GM21447 (cell line): ENCODE measurements around the gene SPEG.

Source experiments
- ATAC-seq: cut with Tn5 transposase; IDR thresholded peaks from one replicate; pipeline ENCODE4 v1.9.1; 2021; ENCODE audit not compliant: unreplicated experiment

The SPEG gene

DNA sequence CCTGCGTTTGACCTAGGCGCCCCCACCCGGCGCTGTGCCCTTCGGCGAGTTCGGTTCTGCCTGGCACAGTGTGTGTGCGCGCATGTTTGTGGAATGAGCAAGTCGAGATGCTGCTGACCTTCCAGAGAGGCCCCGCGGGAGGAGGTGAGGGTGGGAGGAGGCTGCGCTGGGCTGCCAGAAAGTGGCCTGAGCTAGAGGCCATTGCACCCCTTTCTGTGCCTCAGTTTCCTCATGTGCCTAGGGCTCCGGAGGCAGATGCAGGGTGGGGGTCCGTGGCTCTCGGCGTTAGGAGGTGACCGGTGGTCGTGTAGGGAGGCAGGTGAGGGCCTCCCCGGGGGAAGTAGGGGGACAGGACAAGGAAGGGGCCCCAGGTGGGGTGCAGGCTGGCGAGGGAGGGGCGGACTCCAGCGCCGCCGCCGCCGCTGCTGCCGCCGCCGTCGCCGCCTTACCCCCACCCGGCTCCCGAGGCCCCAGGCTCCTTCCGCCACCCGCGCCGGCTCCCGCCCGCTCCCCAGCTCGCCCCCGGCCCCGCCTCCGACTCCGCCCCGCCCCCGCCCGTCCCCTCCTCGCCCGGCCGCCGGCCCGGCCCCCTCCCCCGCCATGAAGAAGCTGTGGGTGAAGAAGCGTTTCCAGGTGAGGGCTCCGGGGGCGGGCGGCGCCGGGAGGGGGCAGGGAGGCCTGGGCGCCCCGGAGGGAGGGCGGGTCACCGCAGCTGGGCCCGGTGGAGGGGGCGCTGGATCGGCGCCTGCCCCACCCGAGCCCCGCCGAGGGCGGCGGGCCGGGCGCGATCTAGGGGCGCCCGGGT lies 7.0 kb downstream of the SPEG start:
- ATAC-seq: no peak

DNA sequence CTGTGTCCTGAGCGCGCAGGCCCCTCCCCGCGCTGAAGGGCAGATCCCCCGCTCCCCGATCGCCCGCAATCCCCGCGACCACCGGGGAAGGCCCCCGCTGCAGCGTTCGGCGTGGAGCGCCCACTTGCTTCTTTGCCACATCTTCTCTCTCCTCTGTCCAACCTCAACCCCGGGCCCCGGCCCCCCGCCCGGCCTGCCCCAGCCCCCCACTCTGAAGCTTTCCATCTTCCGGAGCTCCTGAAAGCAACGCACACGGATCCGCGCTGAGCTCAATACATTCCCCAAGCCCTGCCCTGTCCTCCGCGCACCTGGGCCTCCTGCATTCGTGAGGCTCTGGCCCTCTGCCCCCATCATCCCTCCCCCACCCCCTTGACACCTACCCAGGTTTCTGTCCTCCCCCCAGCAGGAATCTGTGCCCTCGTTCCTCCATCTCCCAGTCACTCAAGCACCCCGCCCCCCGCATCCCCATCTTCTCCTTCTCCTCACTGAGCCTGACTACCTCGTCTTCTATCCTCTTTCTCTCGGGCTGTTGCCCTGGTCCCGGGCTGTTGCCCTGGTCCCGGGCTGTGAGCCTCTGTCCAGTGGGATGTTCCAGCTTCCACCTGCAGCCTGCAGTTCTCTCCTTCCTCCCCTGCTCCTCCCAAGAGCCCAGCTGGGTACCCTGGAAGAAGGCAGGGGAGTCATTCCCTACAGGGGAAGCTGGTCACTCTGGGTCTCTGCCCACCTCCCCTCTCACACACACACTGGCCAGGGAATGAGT lies 7.8 kb downstream of the SPEG start:
- ATAC-seq: no peak

DNA sequence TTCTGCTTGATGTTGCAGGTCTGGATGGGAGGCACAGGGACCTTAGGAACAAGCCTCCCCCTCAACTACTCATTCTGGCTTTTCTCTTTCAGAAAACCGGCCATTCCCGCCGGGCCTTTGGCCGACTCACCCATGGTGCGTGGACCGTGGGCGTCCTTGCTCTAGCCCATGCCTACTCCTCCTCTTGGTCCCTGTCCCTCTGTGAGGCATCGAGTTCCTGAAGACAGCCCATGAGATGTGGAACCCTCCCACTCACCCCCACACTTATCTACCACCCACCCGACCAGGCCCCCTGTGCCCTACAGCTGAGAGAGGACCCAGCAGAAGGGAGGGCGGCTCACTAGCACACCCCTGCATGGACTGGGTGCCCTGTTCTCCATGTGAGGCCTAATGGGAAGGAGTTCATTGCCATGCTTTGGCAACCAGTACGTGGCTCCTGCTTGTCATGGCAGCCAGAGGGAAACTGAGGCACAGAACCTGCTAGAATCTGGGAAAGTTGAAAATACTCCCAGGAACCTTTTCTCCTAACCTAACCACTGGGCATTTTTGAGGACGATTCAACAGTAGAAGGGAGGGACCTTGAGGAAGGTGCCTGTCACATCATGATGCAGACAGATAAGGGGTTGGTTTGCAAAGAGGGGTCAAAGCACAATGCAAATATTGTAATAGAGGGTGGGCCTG lies 8.5 kb downstream of the SPEG start:
- no peak for ATAC-seq

DNA sequence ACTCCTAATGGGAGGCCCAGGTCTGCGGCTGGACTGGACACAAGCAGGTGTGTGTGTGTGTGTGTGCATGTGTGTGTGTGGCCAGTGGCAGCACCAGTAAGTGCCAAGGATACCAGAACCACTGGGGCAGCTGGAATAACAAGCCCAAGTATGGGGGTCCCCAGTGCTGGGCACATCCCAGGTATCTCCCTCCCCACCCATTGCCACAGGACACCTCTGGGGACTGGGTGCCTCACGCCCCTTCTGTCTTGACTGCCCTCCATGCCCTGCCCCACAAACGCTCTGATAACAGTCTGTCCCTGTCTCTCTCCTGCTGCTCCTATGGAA lies 9.0 kb downstream of the SPEG start:
- no peak for ATAC-seq

DNA sequence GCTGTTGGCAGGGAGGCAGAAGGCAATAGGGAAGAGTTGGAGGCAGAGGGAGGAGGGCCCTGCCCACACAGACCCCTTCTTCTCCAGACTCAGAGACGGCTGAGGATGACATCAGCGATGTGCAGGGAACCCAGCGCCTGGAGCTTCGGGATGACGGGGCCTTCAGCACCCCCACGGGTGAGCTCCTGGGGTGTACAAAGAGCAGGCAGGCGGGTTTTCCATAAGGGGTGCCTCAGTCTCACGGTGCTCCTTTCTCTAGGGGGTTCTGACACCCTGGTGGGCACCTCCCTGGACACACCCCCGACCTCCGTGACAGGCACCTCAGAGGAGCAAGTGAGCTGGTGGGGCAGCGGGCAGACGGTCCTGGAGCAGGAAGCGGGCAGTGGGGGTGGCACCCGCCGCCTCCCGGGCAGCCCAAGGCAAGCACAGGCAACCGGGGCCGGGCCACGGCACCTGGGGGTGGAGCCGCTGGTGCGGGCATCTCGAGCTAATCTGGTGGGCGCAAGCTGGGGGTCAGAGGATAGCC lies 10.0 kb downstream of the SPEG start:
- ATAC-seq: no peak

DNA sequence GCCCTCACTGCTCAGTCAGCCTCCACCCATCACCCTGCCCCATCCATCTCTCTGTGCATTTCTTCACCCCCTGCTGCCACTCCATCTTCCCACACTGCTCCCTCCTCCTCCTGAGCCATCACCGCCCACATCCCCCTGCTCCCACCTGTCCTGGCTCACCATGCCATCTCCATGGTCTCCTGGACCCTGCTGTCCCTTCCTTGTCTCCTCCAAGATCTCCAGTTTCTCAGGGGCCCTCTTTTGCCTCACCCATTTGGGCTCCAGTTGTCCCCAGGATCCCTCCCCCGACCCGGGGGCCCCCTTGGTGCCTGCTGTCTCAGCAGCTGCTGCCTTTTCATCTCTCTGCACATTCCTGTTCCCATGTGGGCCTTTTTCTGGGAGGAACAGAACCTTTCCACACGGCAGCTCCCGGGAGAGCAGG lies 10.6 kb downstream of the SPEG start:
- no peak for ATAC-seq

DNA sequence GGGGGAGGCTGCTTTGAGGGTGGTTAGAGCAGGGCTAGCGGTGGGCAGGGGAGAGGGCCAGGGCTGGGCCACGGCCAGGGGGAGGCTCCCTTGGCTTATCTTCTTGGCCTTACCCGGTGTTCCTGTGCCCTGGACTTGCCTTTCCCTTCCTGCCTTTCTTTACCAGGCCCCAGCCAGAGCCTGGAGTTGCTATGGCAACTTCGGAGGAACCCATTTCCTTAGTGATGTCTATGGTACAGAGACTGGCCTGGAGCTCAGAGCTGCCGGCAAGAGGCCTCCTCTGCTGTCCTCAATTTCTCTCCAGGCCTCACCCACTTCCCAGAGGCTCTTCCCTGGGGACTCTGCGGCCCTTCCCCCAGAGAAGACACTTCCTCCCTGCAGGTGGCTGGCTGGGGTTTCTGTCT lies 11.5 kb downstream of the SPEG start:
- no peak for ATAC-seq

DNA sequence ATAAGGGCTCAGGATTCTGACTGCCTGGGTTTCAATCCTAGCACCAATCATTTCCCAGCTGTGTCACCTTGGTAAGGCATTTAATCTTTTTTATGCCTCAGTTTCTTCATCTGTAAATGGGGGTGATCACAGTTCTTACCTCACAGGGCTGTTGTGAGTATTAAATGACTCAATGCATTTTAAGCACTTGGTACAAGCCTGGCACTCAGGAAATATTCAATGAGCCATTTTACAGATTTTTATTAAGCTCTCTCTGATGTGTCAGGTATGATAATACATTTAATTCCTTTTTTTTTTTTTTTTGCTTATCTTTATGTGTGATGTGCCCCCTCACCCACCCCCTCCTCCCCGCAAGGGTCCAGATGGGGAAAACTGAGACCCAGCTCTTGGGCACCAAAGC lies 12.0 kb downstream of the SPEG start:
- no peak for ATAC-seq

DNA sequence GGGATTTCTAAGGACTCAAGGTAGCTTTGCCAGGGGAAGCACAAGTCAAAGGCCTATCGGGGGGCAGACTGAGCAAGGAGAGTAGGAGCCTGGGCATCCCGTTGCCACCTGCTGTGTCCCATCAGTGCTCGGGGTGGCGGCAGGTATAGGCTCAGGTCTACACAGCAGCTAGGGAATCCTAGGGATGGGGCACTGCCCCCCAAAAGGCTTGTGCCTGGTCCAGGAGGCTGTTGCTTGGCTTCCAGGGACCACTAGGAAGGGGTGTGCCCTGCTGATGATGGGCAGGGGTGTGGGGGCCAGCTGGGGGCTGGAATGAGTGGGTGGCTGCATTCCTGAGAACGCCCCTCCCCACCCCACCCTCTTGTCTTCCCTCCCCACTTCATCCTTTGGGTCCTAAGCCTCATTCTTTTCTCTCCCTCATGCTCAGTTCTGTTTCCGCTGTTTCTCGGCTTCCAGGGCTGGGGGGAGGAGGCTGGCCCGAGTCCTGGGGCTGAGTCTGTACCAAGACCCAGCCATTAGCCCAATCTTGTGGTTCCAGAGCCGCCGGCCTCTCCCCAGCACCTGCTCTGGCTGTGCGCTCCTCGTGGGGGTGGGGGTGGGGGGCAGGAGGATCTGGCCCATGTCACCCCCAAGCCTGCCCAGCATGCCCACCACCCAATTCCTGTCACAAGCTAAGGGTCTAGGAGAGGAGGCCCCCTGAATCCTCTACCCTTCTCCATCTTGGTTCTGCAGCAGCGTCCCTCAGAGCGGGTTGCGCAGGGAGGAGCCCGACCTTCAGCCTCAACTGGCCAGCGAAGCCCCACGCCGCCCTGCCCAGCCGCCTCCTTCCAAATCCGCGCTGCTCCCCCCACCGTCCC lies 12.8 kb downstream of the SPEG start:
- no peak for ATAC-seq

DNA sequence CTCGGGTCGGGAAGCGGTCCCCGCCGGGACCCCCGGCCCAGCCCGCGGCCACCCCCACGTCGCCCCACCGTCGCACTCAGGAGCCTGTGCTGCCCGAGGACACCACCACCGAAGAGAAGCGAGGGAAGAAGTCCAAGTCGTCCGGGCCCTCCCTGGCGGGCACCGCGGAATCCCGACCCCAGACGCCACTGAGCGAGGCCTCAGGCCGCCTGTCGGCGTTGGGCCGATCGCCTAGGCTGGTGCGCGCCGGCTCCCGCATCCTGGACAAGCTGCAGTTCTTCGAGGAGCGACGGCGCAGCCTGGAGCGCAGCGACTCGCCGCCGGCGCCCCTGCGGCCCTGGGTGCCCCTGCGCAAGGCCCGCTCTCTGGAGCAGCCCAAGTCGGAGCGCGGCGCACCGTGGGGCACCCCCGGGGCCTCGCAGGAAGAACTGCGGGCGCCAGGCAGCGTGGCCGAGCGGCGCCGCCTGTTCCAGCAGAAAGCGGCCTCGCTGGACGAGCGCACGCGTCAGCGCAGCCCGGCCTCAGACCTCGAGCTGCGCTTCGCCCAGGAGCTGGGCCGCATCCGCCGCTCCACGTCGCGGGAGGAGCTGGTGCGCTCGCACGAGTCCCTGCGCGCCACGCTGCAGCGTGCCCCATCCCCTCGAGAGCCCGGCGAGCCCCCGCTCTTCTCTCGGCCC lies 13.6 kb downstream of the SPEG start:
- no peak for ATAC-seq

DNA sequence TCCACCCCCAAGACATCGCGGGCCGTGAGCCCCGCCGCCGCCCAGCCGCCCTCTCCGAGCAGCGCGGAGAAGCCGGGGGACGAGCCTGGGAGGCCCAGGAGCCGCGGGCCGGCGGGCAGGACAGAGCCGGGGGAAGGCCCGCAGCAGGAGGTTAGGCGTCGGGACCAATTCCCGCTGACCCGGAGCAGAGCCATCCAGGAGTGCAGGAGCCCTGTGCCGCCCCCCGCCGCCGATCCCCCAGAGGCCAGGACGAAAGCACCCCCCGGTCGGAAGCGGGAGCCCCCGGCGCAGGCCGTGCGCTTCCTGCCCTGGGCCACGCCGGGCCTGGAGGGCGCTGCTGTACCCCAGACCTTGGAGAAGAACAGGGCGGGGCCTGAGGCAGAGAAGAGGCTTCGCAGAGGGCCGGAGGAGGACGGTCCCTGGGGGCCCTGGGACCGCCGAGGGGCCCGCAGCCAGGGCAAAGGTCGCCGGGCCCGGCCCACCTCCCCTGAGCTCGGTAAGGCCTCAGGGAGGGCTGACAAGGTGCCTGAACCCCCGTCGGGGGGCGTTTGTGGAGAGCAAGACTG lies 14.2 kb downstream of the SPEG start:
- no peak for ATAC-seq

DNA sequence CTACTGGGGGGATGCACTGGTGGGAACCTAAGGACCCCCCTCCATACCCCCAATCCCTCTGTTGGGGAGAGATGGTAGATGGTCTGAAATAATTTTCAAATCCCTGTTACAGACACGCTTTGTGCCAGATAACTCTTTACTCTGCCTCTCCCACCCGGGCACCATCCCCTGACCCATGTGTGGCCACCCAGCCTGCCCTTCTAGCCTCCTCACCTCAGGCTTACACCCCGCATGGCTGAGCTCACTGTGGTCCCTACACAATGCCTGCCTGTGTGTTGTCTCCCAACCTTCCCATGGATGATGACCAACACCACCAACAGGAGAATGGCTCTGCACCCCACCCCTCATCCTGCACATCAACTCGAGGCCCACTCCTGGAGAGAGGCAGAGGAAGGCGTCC lies 15.0 kb downstream of the SPEG start:
- ATAC-seq: no peak

DNA sequence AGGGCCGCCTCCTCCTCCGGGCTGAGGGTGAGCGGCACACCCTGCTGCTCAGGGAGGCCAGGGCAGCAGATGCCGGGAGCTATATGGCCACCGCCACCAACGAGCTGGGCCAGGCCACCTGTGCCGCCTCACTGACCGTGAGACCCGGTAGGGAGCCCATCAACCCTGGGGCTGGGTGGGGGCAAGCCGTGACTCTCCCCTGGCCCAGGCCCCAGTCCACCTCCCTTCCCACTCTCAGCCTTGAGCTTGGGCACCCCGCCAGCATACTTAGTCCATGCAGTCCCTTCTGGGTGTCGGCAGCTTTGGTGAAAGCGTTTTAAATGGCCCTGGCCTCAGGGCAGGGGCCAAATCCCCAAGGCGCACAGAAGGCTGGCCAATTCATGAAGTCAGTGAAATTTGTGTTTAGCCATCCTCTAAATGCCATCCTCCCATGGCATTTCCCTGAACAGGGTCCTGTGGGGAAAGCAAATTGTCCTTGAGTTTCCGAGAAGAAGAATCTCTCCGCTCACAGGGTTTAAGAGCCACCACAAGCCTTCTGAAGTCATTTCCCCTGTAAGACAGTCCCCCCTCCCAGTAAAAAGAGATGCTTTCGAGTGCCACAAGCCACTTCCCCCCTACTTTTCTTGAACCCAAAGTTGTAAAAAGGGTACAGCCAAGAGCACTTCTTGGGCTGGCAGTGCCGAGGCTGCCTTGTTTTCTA lies 17.2 kb downstream of the SPEG start:
- no peak for ATAC-seq

DNA sequence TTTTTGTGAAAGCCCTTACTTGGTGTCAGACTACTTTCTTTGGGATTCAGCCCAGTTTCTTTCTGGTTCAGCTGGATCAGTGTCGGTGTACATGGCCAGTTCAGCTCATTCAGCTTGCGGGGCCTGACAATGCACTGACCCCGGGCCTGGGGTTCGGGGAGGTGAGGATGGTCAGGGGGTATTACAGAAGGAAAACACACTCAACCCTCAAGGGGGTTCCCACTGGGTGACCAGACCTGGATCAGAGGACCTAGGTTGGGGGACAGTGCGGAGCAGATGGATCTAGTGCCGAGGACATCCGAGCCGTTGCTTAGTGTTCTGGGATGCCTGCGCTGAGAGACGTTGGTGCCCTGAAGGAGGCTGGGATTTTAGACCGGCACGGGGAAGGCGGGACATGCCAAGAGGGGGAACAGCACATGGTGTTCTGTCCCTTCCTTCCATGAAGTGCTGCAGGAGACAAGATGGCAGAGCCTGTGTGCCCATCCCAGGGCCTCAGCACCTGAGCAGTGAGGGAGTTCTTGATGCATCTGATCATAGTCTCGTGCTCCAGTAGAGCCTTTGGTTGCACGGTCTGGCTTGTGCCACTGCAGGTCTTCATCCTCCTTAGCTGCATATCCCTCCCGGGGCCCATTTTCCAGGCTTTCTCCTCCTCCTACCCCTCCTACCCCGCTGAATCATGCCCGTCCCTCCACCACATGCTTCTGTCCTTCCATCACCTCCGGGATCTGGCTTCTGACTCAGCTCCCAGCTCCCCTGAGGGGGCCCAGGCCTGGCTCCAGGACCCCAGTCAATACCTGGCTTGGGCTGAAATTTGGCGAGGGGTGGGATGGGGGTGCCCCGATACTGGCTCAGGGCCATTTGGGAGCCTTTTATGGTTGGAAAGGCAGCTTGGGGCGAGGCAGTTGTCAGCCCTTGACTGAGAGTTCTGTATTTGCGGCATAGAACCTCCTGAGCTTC lies 18.0 kb downstream of the SPEG start:
- no peak for ATAC-seq

DNA sequence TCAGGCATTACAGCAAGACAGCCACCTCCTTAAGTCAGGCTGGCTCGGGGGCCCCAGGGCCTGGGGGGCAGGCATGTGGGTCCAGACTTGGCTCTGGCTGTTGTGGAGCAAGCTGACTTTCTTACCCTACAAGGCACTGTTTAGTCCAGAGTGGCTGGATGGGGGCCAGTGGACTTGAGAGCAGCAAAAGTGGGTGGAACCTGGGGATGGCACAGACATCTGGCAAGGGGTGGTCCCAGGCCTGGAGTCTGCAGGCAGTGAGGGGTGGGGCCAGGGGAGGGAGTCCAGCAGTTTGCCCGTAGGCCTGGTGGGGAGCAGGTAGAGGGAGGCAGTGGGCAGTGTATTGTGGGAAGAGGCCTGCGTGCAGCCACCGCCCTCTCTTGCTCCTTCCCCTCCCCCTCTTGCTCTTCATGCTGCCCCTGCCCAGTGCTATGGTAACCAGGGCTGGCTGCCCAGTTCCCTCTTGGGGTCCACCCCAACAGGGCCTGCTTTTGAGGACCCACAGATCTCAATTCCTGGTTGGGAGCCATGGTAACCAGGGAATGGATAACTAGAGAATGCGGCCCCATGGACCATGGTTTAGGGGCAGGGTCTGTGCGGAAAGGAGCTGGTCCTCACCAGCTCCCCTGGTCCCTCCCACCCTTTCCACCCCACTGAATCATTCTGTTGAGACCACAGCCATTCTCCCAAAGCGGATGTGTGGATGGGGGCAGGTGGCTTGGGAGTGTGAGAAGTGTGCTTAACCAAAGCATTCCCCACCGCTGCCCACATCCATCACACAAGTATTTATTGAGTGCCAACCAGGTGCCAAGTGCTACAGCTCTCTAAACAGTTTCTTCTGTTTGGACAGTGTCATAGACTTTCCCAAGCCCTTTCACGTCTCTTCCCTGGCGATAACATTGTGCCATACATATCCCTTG lies 19.3 kb downstream of the SPEG start:
- no peak for ATAC-seq

DNA sequence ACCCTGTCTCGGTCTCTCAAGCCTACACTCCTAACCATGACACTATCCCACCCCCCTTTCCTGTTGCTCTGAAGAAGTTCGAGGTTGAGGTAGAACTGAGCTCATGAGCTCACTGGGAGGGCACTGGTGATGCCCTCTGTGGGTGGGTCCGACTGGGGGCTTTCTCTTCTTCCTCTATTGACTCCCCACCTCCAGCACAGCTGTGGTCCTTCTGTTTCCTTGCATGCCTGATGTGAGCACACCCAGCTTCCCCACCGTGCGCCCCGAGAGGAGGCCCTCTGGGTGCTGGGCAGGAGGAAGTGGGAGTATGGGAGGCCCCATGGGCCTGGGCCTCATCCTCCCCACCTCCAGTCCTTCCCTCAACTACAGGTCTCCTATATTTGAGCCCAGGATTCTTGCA lies 20.9 kb downstream of the SPEG start:
- ATAC-seq: no peak

DNA sequence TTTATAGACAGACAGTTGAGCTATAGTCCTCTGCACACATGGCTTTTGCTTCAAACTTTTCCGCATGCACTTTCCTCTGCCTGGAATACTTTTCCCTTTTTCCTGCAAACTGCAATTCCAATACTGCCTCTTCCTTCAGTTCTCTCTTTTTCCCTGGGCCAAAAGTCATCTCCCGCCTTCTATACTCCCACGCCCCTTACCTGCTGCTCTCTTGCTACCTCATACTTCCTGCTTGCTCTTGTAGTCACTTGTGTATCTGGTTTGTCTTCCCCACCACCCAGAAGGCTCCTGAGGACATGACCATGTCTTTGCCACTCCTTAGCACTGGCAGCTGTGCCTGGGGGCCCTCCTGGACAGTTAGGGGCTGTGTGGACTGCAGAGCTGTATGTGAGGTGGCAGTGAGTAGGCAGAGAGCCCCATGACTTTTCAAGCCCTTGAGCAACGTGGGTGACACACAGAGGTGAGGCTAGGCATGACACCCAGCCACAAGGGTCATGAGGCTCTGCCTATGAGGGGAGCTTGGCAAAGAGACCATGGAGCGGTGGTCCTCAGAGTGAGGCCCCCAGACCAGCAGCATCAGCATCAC lies 23.2 kb downstream of the SPEG start:
- ATAC-seq: no peak
